NCI-H2107 treated with DMSO at 0.1 percent for 48 hours (cell line): Measurements from ENCODE around the gene CBX5.
"Not testable (repeated sequence)": the region's sequence is repeated elsewhere in the genome, so short reads cannot be mapped to it uniquely, and the experiment has no call there.

ENCODE experiments used
- DNase-seq: peaks from one replicate; lab custom pipeline; 2025; ENCODE audit not compliant: unreplicated experiment; lab: John Stamatoyannopoulos, UW

CBX5 gene

DNA sequence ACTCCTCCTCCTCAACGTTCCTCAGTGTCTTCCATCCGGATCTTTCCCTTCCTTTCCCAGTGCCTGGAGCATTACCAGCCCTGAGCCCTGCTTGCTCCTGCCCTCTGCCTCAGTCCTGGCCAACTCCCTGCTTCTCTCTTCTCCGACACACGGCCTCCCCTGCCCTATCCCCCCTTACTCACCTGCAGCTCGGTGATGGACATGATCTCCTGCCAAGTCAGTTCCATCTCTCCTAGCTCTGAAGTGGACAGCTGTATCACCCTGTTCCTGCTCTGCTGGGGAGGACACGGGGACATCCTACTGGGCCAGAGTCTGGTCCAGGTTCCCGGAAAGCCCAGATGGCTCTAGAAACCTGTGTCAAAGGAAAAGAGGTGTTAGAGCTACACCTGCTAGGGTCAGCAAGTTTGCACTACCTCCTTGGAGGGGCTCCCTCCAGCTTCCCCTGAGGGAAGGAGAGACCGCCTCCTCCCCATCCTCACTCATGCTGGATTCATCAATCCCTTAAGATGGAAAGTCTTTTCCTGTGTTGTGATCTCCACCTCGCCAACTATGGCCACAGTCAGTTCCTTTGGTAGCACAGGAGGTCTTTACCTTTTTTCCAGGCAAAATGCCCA is 15.1 kb upstream of the CBX5 start:
- no peak for DNase-seq

GRCh38 chr12:54294152-54294952 is 14.4 kb upstream of the CBX5 start:
- no peak for DNase-seq

- no peak for DNase-seq
Observed at GRCh38 chr12:54292931-54293241, 13.0 kb upstream of the CBX5 start.

DNA sequence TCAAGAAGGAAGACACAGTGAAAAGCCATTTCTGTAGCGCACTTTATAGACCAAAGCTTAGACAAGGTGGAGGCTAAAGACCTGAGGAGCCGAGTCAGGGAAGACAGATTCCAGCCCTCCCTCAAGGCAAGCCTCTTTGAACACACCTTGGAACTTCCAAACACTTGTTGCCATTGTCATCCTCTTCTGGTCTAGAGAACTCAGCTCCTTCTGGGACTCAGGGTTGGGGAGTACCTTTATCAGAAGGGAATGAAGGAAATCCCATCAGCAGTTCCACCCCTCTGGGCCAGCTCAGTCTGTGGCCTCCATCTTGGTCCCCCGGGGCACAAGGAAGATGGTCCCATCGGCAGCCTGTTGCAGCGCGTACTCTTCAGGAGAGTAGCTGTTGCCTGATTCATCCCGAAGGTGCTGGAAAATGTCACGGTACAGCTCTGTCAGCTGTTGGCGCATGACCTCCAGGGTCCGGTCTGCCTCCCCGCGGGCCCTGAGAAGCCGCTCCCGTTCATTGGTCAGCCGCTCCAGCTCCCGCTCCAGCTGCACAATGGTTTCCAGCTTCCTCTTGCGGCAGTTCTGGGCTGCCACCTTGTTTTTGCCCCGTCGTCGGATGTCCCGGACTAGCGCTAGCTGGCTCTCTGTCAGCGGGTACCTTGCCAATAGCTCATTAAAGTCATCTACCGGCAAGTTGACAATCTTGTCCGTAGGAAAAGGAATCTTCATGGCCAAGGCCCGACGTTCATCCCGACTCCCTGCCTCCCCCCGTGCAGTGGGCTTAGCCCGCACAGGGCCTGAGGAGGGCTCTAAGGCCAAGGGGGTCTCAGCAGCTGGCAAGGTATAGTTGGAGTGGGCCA is 12.4 kb upstream of the CBX5 start:
- DNase-seq: no peak

- DNase-seq: no peak
Observed at GRCh38 chr12:54287261-54288157, 7.6 kb upstream of the CBX5 start.

DNA sequence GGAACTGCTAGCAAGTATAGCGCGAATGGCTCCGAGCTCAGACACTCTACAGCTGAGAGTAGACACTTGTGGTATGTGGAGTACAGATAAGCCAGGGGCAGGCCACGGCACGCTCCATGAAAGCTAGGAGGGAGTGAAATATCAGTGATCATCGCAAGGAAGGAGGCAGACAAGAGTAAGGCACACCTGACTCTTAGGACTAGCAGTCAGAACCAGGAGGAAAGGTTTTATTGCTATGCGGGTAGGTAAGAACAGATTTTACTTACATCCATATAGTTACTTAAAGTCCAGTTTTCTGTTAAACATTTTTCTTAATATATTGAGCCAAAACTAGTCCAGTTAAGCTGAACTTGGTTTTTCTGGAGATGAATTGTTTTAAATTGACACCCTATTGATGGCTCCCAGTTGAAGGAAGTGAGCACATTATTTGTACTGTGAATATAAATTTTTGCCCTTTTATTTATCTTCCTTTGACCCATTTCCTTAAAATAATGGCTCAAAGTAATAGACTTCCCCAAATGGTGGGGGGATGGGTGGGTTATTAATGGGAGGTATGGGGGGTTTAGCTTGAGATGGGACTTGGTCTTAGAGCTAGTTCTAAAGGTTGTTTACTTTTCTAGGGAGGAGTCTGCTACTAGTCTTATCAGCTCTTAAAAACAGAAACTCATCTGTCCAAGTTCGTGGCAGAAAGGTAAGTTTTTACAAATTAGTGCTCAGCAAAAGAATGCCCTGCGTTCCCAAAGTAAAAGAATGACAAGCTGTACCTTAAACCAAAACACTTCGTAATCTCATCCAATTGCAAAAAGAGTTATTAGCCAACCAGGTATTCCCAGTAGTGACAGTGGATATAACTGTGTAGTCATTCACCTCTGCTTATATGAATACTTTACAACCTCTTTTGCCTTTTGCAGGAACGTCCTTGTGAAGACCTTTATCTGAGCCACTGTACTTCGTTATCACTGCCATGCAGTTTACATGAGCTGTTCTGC is 6.4 kb upstream of the CBX5 start:
- no peak for DNase-seq

DNA sequence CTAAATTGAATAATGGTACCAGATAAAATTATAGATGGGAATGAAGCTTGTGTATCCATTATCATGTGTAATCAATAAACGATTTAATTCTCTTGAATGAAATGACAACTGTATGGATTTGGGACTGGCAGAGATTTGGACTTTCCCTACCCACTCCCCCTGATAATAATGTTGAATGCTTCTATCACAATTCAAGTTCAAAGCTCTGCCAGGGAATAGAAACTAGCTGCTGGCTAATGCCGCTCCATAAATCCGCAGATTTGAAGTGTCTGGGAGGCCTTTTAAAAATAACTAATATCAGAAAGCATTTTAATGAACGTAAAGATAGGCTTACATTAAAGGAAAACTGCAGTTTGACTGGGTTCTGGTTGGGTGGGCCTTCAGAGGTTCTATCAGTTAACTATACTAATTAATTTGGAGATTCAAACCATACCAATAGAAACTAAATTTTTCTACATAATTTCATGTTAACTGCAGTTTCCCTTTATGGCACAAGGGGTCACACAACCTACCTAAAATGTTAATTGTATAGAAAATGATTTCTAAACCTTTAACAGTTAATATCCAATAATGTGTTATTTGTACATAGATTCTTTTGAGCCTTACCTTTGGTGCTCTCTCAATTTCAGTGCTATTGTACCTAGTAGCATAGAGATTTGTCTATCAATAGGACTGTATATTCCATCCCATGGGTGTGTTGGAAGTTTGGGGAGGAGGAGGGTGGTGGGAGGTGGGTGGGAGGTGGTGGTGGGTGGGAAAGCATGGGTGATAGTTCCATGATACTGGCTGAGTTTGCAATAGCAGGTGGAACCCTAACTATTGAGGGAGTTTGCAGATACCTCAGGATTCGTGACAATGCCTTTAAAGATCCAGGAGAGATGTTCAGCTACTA is 5.5 kb upstream of the CBX5 start:
- no peak for DNase-seq

GRCh38 chr12:54284070-54284780 is 4.3 kb upstream of the CBX5 start:
- not testable (repeated sequence) for DNase-seq

DNA sequence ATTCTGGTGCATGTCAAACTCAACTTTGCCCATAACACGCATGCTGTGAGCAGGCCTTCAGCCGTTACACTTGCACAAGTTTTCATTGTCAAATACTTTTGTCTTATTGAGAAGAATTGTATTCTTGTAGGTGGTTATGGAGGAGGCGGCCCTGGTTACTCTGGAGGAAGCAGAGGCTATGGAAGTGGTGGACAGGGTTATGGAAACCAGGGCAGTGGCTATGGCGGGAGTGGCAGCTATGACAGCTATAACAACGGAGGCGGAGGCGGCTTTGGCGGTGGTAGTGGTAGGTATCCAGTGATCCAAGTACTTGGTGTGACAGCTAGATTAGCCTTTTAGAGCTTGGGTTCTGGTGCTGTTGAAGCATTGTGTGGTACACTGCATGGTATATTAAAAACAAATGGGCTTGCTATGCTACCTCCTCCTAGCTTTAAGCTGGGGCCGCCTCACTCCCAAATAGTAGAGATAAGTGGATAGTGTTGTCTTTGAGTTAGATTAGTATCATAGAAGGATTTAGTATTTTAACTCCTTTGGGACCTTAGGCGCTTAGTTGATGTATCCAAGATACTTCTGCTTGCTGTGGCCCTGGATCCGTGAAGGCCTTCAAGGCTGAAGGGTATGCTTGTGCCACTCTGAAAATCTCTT is 3.1 kb upstream of the CBX5 start:
- no peak for DNase-seq

GRCh38 chr12:54281694-54282093 is 1.8 kb upstream of the CBX5 start:
- DNase-seq: peak; percentile 52

- not testable (repeated sequence) for DNase-seq
Observed at GRCh38 chr12:54281261-54281638, 1.3 kb upstream of the CBX5 start.

DNA sequence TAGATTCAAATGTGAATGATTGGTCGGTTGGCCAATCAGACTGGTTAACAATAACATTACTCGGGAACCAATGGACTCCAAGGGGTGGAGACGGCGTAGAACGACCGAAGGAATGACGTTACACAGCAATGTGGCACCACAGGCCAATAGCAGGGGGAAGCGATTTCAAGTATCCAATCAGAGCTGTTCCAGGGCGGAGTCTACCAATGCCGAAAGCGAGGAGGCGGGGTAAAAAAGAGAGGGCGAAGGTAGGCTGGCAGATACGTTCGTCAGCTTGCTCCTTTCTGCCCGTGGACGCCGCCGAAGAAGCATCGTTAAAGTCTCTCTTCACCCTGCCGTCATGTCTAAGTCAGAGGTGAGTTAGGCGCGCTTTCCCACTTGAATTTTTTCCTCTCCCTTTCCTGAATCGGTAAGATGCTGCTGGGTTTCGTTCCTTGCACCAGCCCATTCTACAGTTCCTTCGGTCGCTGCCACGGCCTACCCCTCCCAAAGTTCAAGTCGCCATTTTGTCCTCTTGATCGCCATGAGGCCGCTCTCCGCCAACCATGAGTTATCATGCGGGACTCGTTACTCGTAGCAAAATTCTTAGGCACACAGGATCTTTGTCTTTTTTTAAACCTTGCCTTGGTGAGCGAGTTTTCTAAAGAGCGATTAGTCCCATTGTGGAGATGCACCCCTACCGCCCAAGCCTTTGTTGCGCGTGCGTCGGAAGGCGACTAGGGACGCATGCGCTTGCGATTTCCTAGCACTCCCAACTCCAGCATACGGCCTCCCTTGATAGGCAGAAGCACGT is 742 bp upstream of the CBX5 start, which contains the start of gene HNRNPA1:
HNRNPA1 (plus strand) TSS at position 259 of the 793 bp plus-strand sequence; CDS start at position 341, 82 bp downstream.
- DNase-seq: peak; percentile 100

DNA sequence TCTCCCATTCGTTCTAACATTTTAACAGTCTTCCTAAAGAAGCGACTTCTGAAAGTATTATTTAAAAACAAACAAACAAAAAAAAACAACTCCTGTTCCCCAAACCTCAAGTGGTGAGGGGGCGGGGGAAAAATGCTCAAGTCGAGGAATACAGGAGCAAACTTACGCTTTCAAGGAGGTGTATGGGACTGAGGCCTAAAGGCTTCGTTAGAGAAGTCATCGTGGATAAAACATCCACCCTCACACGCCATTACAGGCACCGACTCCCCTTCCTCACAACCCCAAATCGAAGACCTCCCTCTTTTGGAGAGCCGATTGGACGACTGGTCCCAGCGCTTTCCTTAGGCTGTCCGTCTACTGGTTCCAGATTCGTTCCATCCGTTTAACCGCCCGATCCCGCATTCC is 693 bp downstream of the CBX5 start:
- no peak for DNase-seq

- DNase-seq: no peak
Observed at GRCh38 chr12:54277823-54278276, 2.1 kb downstream of the CBX5 start.

DNA sequence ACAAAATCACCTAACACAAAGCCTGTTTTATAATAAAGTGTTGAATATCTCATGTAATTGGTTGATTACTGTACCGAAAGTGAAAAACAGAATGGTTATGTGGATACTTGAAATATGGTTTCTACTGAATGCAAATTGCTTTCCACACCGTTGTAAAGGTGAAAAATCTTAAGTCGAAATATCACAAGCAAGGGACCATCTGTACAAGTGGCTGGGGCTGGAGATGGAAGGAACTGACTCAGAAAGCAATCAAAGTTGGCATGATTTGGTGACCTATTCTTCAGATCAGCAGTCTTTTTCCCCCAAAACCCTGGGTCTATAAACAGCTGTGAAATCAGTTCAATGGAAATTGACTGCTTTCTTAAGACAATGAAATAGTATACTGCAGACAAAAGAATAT is 3.6 kb downstream of the CBX5 start:
- DNase-seq: no peak

- no peak for DNase-seq
Observed at GRCh38 chr12:54273981-54274380, 5.9 kb downstream of the CBX5 start.

DNA sequence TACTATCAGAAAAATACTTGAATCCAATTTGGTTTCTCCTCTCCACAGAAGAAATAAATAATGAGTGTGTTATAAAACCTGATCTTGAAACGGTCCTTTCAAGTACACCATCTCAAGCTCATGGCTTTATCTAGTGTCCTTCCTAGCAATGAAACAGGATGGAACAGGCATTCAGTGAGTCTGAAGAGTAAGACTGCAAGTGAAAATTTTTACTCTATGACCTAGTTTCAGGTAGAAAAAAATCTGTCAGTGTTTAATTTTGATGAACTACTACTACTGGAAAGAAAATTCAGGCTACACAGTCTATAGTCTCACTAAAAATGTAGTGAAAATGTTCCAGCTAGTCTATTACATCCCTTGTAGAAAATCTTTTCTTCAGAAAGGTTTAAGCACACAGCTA is 7.7 kb downstream of the CBX5 start:
- no peak for DNase-seq
